ENCODE data around the gene VPS72.
A peak's percentile ranks its signal among the peaks of the same experiment; 100 is the strongest.

VPS72 gene

DNA sequence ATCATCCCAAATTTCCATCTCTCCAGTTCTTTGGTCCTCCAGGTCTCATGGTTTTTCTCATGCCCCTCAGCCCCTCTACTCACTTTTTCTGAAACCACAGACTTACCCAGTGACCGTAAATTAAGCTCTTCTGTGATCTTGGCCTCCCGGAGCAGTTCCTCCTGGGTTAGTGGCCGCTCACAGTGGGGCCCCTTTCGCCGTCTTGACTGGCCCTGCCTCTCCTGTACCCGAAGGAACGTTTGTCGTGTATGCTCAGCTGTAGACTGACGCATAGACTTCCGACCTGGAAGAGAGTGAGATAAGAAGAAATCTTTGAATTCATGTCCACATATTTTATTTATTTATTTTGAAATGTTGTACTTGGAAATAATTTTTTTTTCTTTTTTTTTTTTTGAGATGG lies 5.8 kb downstream of the VPS72 start:
- DNase-seq (ENCODE audit: low spot score) = no peak

DNA sequence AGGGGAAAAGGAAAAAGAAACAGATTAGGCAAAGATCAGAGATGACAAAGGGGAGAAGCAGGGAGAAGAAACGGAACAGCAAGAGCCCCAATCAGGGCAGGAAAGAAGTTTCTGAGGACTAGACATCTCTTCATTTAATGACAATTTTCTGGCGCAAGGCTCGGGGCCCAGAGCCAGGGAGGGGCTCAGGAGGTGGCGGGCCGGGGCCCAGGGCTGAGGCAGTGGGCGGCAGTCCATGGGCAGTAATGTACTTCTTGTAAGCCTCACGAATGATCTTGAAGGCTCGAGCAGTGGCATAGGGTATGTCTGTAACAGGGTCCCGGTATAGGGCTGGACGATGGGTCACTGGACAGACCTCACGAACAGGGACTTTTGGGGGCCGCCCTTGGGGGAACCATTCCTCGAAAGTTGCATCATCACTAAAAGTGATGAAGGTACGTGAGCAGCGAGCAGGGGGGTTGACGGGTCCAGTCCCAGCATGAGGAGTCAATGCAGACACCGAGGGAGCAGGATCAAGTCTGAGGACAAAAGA lies 13.4 kb downstream of the VPS72 start:
- DNase-seq (ENCODE audit: low spot score) = no peak

DNA sequence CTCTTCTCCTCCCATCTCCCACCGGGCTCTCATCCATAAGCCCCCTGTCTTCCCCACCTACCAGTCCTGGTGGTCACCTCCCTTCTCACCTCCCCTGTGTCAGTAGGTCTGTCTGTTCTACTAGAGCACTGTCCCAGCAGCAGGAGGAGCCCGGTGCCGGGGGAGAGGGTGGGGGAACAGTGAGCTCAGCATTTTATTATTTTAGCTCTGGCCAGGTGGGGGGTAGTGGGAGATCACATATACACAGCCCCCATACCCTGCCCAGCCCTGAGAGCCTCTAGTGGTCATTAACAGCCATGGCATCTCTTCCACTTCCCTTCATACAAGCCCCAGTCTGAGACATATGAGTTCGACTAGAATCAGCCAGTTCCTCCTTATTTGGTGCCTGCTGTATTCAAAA lies 14.1 kb downstream of the VPS72 start, which contains the start of gene TMOD4:
Gene TMOD4 (minus strand): TSS at position 119 of the 400 bp plus-strand sequence. CDS start 1,106 bp downstream, outside the sequence.
- DNase-seq (ENCODE audit: low spot score) = no peak

DNA sequence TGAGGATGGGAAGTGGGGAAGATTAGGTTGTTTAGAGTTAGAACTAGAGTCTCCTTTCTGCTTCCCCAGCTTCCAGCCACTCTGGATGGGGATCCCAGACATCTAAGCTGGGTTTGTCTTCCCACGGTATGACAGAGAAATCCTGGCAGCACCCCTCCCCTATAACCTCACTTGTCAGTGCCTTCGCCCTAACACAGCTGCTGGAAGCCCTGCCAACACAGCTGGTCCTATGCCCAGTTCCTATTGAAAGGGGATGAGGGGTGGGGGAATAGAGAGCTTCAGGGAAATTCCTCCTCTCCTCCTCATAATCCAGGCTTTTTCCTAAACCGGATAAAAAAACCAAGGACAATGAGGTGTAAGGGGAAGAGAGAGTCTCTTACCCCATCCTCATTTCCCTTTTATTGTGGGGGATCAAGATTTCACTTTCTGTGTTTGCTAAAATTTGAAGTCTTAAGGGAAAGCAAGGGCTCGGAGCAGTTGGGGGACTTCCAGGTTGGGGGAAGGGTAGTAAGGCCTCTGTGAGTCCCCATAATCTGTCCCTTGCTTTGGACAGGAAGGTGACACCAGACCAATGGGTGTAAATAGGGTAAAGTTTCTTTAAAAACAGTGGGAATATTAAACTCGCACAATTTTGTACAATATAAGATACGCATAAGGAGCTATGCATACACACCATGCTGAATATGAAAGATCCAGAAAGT lies 14.8 kb downstream of the VPS72 start:
- DNase-seq (ENCODE audit: low spot score) = no peak

DNA sequence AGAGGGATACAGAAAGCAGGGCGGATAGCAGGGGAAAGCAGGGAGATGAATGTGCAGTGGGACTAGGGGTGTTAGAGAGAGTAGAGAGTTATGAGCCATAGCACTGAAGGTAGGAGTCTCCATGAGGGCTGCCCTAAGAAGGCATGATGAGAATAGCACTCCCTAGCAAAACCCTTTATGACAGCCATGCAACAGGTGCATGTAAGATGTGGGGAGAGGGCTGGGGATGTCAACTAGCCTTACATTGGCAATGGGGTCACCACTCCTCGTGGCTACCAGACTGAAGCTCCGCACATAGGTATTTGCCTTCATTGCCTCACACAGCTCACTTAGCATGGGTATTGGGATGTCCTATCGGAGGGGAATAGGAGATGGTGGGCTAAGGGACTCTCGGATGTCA lies 18.8 kb downstream of the VPS72 start:
- no peak for DNase-seq (ENCODE audit: low spot score)

DNA sequence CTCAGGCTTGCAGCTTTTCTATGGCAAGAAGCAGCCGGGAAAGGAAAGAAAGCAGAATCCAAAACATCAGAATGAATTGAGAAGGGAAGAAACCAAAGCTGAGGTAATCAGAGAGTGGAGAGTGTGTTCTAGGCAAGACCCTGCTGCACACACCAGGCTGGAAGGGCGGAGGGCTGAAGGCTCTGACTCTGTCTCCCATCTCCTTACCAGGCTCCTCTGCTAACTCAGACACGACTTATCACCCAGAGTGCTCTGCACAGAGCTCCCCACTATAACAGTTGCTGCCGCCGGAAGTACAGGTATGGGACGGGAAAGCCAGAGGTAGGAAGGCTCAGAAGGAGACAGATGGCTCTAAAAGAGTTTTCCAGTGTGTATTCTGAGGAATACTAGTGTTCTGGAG lies 22.9 kb downstream of the VPS72 start:
- DNase-seq (ENCODE audit: low spot score) = no peak

DNA sequence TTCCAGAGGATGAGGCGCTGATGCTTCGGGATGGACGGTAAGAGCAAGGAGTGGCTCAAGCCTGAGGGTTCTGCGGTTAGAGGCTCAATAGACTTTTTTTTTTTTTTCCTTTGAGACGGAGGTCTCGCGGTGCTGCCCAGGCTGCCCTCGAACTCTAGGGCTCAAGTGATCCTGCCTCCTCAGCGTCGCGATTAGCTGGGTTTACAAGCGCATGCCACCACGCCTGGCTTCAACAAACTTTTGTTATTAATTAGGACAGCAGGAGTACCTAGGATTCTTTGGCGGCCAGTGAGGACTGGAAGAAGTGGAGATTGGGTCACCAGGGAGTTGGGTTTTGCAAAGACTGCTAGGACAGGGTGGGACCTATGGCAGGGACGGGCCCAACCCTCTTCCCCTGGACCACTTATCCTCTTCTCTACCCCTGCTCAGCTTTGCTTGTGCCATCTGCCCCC lies 23.5 kb downstream of the VPS72 start:
- no peak for DNase-seq (ENCODE audit: low spot score)

DNA sequence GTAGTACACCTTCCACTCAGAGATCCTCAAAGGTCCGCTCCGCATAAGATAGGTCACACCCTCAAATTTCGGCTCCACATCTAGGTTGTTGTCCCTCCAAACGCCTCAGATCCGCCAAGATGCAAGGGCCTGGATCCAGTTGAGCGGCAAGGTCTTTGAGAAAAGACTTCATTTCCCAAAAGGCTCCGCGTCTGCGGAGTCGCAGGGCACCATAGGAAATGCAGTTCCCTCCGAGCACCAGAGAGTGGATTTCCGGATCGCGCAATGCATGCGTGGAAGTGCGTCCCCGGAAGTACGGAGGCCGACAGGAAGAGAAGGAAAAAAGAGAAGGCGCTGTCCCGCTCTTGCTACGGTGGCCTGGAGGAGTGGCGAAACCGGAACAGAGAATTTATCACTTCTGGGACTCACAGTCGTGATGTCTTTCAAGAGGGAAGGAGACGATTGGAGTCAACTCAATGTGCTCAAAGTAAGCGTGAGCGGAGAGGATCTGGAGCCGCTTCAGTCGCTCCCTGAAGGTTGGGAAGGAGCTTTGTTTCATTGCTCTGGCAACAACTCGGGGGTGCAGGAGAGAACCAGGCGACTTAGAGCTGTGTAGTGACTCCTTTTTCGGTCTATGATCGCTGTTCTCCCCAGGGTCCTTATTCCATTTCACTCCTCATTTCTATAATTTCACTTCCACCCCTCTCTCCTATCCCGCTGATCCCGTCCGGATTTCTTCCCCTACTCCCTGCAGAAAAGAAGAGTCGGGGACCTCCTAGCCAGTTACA lies 24.1 kb downstream of the VPS72 start, which contains the start of the genes LYSMD1 and SCNM1:
Gene LYSMD1 (minus strand): TSS at position 165 of the 767 bp plus-strand sequence. CDS start 644 bp downstream, outside the sequence.
Gene SCNM1 (plus strand): TSS at position 407 of the 767 bp plus-strand sequence. CDS start 9 bp downstream, at position 416.
- peak; percentile 98 for DNase-seq (ENCODE audit: low spot score)

DNA sequence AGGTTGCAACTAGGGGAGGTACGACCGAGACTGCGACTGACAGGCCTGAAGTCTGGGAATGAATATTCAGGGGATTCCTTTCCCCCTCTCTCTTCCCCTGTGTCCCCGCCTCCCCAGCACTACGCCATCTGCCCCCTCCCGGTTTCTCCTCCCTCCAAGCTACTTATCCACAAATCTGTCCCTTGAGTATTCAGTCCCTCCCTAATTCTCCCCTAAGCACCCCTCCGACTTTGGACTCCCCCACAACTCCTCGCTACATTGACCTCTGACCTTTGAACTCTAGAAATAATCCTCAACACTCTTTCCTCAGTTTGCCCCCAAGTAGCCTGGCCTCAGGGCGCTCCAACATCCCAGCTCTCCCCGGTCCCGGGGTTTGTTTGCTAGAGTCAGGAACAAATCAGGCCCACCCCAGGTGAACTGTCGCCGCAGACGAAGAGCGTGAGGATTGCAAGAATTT lies 24.7 kb downstream of the VPS72 start:
- DNase-seq (ENCODE audit: low spot score) = no peak

DNA sequence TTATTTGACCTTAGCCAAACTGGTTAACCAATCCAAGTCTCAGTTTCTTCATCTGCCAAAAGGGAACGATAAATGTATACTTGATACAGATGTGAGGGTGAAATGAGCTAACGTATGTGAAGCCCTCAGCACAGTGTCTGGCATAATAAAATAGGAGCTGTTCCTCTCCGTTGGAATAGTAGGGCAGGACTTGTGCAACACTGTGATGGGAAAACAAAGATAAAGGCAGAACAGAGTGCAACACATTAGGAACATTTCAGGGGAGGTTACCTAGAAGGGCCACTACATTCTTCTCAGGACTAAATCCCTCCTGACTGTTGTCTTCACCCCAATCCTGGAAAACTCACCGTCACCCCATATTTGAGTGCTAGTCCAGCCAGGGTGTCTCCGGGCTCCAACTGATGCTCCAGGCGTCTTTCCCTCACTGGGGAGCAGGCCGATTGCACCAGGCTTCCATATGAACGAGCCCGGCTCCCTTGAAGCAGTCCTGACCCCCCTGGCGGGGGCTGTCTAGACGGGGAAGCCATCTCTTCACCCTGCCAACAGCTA lies 25.2 kb downstream of the VPS72 start:
- no peak for DNase-seq (ENCODE audit: low spot score)

DNA sequence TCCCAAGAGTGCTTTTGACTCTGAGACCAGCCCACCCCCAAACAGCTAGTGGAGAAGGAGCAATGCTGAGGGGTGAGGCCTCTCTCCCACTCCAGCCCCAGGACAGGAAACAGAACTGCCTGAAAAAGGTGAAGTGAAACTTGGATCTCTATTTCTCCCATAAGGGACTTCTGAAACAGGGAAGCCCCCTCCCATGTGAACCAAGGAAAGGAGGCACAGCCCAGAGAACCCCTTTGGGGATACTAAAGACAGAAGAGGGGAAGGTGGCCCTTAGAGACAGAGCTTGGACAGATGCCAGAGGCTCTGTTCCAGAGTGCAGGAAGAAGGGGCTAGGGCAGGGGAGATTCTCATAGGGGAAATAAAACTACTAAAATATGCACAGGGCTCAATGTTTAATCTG lies 30.6 kb downstream of the VPS72 start:
- no peak for DNase-seq (ENCODE audit: low spot score)

DNA sequence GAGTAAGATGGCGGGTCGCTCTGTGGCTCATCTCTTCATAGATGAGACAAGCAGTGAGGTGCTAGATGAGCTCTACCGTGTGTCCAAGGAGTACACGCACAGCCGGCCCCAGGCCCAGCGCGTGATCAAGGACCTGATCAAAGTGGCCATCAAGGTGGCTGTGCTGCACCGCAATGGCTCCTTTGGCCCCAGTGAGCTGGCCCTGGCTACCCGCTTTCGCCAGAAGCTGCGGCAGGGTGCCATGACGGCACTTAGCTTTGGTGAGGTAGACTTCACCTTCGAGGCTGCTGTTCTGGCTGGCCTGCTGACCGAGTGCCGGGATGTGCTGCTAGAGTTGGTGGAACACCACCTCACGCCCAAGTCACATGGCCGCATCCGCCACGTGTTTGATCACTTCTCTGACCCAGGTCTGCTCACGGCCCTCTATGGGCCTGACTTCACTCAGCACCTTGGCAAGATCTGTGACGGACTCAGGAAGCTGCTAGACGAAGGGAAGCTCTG lies 31.2 kb downstream of the VPS72 start:
- DNase-seq (ENCODE audit: low spot score) = no peak

DNA sequence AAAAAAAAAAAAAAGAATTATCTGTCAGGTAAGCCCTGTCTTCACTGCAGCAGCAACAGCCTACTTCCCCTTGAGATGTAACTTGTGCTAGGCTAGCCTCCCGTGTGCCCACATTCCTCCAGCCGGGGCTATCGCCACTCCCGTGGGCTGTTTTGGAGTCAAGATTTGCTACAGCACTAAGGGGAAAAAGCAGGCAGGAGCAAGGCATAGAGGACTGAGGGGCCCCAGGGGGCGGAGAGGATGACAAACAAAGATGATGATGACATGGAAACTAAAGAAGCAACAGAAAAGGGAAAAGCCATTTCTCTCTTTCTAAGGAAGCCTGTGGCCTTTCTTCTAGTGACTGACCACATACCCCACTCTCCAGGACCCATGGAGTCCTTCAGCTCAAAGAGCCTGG lies 31.7 kb downstream of the VPS72 start:
- no peak for DNase-seq (ENCODE audit: low spot score)

DNA sequence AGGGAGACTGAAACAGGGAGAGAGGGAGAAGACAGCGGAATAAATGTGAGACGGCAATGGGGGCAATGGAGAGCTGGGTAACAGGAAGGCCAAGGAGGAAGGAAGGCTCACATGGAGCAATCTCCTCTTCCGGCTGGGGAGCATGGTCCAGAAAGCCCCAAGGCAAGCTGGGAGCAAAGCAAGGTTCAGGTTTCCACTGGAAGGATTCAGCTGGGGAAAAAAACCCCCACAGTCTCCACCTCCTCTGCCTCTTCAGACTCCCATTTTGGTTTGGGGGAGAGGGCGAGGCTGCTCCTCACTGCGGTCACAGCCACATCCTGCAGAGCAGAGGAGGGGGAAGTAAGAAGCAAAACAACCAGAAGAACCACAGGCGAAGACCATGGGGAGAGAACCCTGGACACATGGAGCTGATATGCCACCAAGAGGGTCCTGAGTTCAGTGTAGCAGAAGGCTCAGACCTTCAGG lies 32.9 kb downstream of the VPS72 start:
- DNase-seq (ENCODE audit: low spot score) = peak; percentile 70

DNA sequence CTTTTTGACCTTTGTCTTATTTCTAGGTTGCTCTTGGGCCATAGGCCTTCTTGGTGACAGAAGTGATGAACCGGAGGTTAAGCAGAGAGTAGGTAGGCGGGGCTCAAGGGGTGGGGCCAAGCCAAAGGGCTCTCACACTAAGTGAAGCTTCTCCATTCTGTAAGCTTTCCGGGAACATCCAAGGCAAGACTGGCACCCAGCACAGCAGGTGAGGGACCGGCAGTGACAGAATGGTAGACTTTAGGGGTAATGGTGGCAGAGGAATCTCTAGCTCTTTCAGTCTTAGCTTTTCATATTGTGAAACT lies 33.5 kb downstream of the VPS72 start, which contains the start of gene TNFAIP8L2:
Gene TNFAIP8L2 (plus strand): TSS at position 135 of the 305 bp plus-strand sequence. CDS start 2,049 bp downstream, outside the sequence.
- DNase-seq (ENCODE audit: low spot score) = peak; percentile 76

DNA sequence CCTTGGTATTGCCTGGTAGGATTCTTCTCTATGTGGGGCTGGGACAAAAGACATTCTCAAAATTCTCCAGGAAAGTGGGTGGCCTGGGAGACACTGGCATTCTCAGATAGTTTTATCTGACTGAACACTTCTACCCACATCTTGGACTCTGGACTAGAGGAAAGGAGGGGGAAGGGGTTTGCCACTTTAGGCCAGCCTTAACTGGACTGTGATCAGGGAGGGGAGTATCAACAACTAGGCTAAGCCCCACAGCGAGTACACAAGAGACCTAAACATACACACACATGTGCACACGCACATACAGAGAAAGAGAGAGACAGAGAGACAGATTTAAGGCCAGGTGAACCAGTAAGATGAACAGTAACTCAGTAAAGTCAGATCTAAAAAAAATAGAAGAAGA lies 42.3 kb downstream of the VPS72 start:
- DNase-seq (ENCODE audit: low spot score) = no peak

DNA sequence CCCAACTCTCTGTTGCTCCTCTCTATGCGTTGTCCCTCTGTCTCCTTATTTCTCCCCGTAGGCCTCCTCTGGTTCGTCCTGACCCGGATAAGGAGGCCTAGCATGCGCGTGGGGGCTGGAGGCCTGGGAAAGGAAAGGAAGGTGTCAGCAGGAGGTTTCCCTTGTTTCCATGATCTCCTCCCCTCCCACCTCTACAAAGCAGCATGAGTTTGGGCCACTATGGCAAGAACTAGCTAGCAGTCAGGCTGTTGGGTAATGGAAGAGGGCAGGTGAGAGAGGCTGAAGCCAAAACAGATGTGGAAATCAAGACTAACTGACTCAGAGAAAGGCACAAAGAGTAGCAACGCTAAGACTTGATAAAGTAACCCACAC lies 42.9 kb downstream of the VPS72 start:
- DNase-seq (ENCODE audit: low spot score) = no peak

DNA sequence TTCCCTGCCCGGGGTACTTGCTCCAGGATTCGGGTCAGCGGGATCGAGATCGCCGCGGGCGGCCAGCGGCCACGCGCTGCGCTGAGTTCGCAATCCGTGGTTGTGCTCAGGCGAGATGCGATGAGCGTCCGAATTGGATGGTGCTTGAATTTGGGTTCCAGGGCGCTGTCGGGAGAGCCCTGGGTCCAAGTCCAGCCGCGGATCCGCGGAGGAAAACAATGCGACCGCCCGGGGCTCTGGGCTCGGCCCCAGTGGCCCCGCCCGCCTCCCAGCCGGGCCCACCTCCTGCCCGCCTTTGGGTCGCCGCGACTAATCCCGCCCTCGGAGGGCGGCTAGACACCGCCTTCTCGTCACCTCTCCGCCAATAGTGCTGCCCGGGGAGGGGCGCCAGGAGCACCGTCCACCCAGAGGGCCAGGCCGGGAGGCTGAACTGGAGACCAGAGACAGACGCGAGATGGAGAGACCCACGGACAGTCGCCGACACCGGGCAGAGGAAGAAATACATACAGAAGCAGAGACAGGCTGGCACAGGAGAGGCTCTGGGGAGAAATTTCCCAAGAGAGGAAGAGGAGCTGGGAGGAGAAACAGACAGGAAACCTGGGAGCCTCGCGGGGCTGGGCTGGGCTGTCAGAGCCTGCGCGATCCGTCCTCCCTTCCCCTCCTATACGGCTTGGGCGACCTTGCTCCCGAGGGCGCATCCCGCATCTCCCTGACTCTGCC lies 43.4 kb downstream of the VPS72 start, which contains the start of gene SEMA6C:
Gene SEMA6C (minus strand): TSS at position 220 of the 720 bp plus-strand sequence. CDS start 4,010 bp downstream, outside the sequence.
- peak; percentile 88 for DNase-seq (ENCODE audit: low spot score)

DNA sequence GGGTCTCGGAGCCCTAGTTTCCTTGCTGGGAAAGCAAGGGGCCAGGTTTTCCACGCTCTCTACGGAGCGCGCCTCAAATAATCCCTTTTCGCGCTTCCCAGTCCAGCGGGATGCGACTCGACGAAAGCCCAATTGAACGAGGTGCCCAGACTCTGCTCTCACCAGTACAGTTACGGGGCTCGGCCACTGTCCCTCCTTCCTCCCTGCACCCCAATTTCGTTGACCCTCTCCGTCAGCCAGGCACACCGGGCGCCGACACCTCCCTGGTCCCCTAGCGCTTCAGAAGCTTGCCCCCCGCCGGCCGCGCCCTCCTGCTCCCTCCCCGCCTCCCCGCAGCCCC lies 44.0 kb downstream of the VPS72 start:
- no peak for DNase-seq (ENCODE audit: low spot score)

DNA sequence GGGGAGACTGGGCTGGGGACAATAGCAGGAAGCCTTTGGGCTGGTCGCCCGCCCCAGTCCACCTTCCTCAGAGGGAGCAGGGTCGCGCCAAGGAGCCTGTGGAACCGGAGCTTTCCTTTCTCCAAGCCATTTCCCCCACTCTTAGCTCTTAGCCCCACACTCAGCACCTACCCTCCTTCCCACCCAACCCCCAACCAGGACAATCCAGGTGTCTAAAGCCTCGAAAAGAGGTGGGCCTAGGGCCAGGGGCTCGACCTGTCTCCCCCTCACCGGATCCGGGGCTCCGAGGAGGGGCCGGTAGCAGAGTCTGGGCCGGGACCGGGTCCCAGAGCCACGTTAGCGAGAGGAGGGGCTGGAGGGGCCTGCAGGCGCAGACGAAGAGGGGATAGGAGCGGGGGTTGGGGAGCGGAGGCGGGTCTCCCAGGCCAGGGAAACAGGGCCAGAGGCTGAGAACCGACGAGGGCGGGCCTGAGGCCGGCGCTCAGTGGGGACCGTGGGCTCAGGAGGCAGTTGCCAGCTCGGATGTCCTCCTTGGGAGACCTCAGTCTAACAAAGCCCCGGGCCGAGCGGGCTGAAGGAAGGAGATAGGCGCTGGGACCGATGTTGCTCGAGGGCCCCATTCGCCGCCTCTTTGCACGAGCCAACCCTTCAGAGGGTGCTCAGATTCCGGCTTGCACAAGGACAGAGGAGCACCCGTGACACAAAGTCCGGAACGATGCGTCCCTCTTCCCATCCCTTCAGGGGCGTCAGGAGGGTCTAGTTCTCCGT lies 44.5 kb downstream of the VPS72 start:
- no peak for DNase-seq (ENCODE audit: low spot score)

All from activated CD4-positive, alpha-beta T cell treated with anti-CD3 and anti-CD28 coated beads, Interleukin-2, Interleukin-4, amounts not matched to agents 100 ng/mL and 50 ng/mL, durations not matched to agents 16 hours and 8 hours (primary cell).